Peyer's patch (tissue), 4 donors: ENCODE results near the gene SLC38A6.

Experiments used
- POLR2A ChIP-seq, 2 donors: fragments of 450-650 bp; IDR thresholded peaks; one replicate each; pipeline ENCODE4 v1.5.1; 2017; ENCODE audit warnings: antibody characterized with exemption in 2 of 2, mild to moderate bottlenecking in 2 of 2, moderate library complexity in 2 of 2
- TF ChIP-seq, protein P1 (sequence below), 6 experiments: fragments of 450-650 bp in 4 of 6; fragments of 200-600 bp in 2 of 6; sonication (generic) in 1 of 6; IDR thresholded peaks; one replicate each; pipeline ENCODE4 v1.5.1; 2017 to 2019; ENCODE audit warnings: antibody characterized with exemption in 6 of 6, mild to moderate bottlenecking in 3 of 6, moderate library complexity in 1 of 6

GRCh38 chr14:61033054-61033453, 52.0 kb downstream of the SLC38A6 start:
- TF ChIP-seq, protein P1, sequence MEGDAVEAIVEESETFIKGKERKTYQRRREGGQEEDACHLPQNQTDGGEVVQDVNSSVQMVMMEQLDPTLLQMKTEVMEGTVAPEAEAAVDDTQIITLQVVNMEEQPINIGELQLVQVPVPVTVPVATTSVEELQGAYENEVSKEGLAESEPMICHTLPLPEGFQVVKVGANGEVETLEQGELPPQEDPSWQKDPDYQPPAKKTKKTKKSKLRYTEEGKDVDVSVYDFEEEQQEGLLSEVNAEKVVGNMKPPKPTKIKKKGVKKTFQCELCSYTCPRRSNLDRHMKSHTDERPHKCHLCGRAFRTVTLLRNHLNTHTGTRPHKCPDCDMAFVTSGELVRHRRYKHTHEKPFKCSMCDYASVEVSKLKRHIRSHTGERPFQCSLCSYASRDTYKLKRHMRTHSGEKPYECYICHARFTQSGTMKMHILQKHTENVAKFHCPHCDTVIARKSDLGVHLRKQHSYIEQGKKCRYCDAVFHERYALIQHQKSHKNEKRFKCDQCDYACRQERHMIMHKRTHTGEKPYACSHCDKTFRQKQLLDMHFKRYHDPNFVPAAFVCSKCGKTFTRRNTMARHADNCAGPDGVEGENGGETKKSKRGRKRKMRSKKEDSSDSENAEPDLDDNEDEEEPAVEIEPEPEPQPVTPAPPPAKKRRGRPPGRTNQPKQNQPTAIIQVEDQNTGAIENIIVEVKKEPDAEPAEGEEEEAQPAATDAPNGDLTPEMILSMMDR (IDR thresholded peaks at IDR 0.05): no peak
- no peak for TF ChIP-seq POLR2A (IDR thresholded peaks at IDR 0.05)
